ENCODE results near the gene SCGB2B2.
"Not testable (repeated sequence)": the region's sequence is repeated elsewhere in the genome, so short reads cannot be mapped to it uniquely, and the experiment has no call there.

Gene SCGB2B2

DNA sequence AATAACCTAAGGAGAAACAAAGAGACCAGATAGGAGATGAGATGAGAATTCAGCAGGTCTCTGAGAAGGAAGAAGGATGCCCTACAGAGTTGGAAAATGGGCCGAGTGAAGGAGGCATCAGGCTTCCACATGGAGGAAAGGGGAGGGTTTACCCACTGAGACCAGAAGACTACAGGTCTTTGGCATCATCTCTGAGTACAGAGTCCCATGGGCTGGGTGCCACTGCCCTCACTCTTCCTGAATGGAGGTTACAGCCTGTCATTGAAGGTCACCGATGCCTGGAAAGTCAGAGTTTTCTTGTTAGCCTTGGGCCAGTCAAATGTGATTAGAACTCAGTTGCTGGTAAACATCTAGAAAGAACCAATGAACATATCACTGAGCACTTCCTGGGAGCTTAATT is 10.4 kb upstream of the SCGB2B2 start:
- H3K27ac ChIP-seq (ENCODE audit: low read length): no peak overlapping the region
- peaks cover 9% of the 10 kb centered on the region for H3K9me3 ChIP-seq (ENCODE audit: control insufficient read depth, low read depth, low read length)
- no peaks in the 10 kb centered on the region for H3K27me3 ChIP-seq (ENCODE audit: control insufficient read depth, insufficient read depth, low read length)
- H3K9ac ChIP-seq (ENCODE audit: low read length): no peak overlapping the region
- no peaks in the 10 kb centered on the region for H3K4me1 ChIP-seq (ENCODE audit: control insufficient read depth, low read depth, low read length)
- H3K4me3 ChIP-seq (ENCODE audit: low read length): no peak overlapping the region
- peaks cover 19% of the 10 kb centered on the region for H3K36me3 ChIP-seq (ENCODE audit: control insufficient read depth, low read depth, low read length)

DNA sequence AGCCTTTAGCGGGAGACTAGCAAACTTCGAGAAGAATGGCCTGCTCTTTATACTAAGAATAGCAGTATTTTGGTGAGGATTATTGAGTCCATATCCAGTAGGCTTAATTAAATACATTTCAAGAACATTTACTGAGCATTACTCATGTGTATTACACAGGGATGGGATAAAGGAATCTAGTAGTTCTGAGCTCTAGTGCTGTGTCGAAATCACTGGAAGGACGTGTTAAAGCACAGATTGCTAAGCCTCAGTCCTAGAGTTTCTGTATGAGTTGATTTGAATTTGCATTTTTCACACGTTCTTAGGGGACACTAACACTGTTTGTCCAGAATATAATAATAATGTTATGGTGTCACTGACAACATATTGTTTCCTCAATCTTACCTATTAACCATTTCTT is 9.5 kb upstream of the SCGB2B2 start:
- peaks cover 9% of the 10 kb centered on the region for H3K9me3 ChIP-seq (ENCODE audit: control insufficient read depth, low read depth, low read length)
- no peak overlapping the region for H3K27ac ChIP-seq (ENCODE audit: low read length)
- no peak overlapping the region for H3K4me3 ChIP-seq (ENCODE audit: low read length)
- H3K36me3 ChIP-seq (ENCODE audit: control insufficient read depth, low read depth, low read length): peaks cover 26% of the 10 kb centered on the region
- no peaks in the 10 kb centered on the region for H3K4me1 ChIP-seq (ENCODE audit: control insufficient read depth, low read depth, low read length)
- no peaks in the 10 kb centered on the region for H3K27me3 ChIP-seq (ENCODE audit: control insufficient read depth, insufficient read depth, low read length)
- H3K9ac ChIP-seq (ENCODE audit: low read length): no peak overlapping the region

DNA sequence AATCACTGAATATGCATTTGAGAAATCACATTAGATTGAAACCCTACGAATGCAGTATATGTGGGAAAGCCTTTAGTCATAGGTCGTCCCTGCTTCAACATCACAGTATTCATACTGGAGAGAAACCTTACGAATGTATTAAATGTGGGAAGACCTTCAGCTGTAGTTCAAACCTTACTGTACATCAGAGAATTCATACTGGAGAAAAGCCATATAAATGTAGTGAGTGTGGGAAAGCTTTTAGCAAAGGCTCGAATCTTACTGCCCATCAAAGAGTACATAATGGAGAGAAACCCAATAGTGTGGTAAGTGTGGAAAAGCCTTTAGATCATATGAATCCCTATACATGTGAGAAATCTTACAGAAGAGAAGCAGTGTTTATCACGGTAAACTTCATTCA is 8.3 kb upstream of the SCGB2B2 start:
- H3K9me3 ChIP-seq (ENCODE audit: control insufficient read depth, low read depth, low read length); H3K9ac ChIP-seq (ENCODE audit: low read length); H3K27me3 ChIP-seq (ENCODE audit: control insufficient read depth, insufficient read depth, low read length); H3K4me1 ChIP-seq (ENCODE audit: control insufficient read depth, low read depth, low read length); H3K4me3 ChIP-seq (ENCODE audit: low read length); H3K27ac ChIP-seq (ENCODE audit: low read length): not testable (repeated sequence)
- peaks cover 28% of the 10 kb centered on the region for H3K36me3 ChIP-seq (ENCODE audit: control insufficient read depth, low read depth, low read length)

DNA sequence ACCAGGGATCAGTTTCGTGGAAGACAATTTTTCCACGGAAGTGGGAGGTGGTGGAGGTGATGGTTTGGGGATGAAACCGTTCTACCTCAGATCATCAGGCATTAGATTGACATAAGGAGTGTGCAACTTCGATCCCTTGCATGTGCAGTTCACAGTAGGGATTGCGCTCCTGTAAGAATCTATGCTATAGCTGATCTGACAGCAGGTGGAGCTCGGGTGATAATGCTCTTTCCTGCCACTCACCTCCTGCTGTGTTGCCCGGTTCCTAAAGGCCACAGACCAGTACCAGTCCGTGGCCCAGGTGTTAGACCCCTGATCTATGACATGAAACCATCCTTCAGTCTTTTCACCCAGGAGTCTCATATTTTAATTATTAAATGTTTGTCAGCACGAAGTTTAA is 4.5 kb upstream of the SCGB2B2 start:
- no peaks in the 10 kb centered on the region for H3K27me3 ChIP-seq (ENCODE audit: control insufficient read depth, insufficient read depth, low read length)

DNA sequence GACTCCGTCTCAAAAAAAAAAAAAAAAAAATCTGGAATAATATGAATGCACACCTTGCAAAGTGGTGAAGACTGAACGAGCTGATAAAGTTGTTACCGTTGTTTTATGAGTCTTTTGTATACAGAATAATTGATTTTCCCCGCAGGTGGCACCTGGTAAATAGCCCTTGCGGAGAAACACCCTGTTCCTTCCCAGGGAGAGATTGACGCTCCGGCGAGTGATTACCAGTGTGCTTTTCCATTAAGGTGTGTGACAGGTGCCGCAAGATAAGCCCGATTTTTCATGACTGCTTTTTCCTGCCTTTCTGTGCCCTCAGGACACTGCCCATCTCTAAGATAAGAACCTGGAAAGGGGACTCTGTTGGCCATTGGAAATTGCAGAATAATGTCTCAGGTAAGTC is 1.5 kb upstream of the SCGB2B2 start:
- no peak overlapping the region for H3K27ac ChIP-seq (ENCODE audit: low read length)
- H3K27me3 ChIP-seq (ENCODE audit: control insufficient read depth, insufficient read depth, low read length): peaks cover 15% of the 10 kb centered on the region
- H3K4me3 ChIP-seq (ENCODE audit: low read length): peak overlapping the region; percentile 88
- H3K4me1 ChIP-seq (ENCODE audit: control insufficient read depth, low read depth, low read length): peaks cover 4% of the 10 kb centered on the region
- peak overlapping the region; percentile 91 for H3K9ac ChIP-seq (ENCODE audit: low read length)
- H3K9me3 ChIP-seq (ENCODE audit: control insufficient read depth, low read depth, low read length): peaks cover 5% of the 10 kb centered on the region
- H3K36me3 ChIP-seq (ENCODE audit: control insufficient read depth, low read depth, low read length): peaks cover 25% of the 10 kb centered on the region

More for the DNA sequence above, 4.5 kb upstream of the SCGB2B2 start:
- Histone ChIP-seq H3K36me3 (ENCODE audit: control insufficient read depth, low read depth, low read length) (peaks cover 37% of the 10 kb centered on the region), H3K27ac (ENCODE audit: low read length) (no peak overlapping the region), H3K9me3 (ENCODE audit: control insufficient read depth, low read depth, low read length) (peaks cover 8% of the 10 kb centered on the region), H3K4me1 (ENCODE audit: control insufficient read depth, low read depth, low read length) (no peaks in the 10 kb centered on the region), H3K9ac (ENCODE audit: low read length) (no peak overlapping the region), H3K4me3 (ENCODE audit: low read length) (no peak overlapping the region)

GRCh38 chr19:34678085-34678412 is 1.1 kb upstream of the SCGB2B2 start:
- H3K4me3 ChIP-seq (ENCODE audit: low read length): peak overlapping the region; percentile 88
- H3K9ac ChIP-seq (ENCODE audit: low read length): peak overlapping the region; percentile 91
- peak overlapping the region; percentile 62 for H3K27ac ChIP-seq (ENCODE audit: low read length)

GRCh38 chr19:34677386-34678084 is 576 bp upstream of the SCGB2B2 start, which contains the start of gene ZNF302:
ZNF302 (plus strand) TSS chr19:34677678; CDS start chr19:34678805, 1,127 bp downstream.
- Histone ChIP-seq H3K36me3 (ENCODE audit: control insufficient read depth, low read depth, low read length) (peaks cover 18% of the 10 kb centered on the region), H3K4me3 (ENCODE audit: low read length) (peak within 1 kb of the TSS; percentile 88), H3K27me3 (ENCODE audit: control insufficient read depth, insufficient read depth, low read length) (peaks cover 17% of the 10 kb centered on the region), H3K4me1 (ENCODE audit: control insufficient read depth, low read depth, low read length) (peaks cover 4% of the 10 kb centered on the region), H3K9ac (ENCODE audit: low read length) (peak within 1 kb of the TSS; percentile 91), H3K9me3 (ENCODE audit: control insufficient read depth, low read depth, low read length) (no peaks in the 10 kb centered on the region), H3K27ac (ENCODE audit: low read length) (peak within 1 kb of the TSS; percentile 94)

More at GRCh38 chr19:34678085-34678412, 1.1 kb upstream of the SCGB2B2 start:
- peaks cover 17% of the 10 kb centered on the region for H3K27me3 ChIP-seq (ENCODE audit: control insufficient read depth, insufficient read depth, low read length)
- H3K36me3 ChIP-seq (ENCODE audit: control insufficient read depth, low read depth, low read length): peaks cover 21% of the 10 kb centered on the region
- peaks cover 4% of the 10 kb centered on the region for H3K4me1 ChIP-seq (ENCODE audit: control insufficient read depth, low read depth, low read length)
- peaks cover 2% of the 10 kb centered on the region for H3K9me3 ChIP-seq (ENCODE audit: control insufficient read depth, low read depth, low read length)

- Histone ChIP-seq H3K4me3 (ENCODE audit: low read length) (no peak overlapping the region), H3K9ac (ENCODE audit: low read length) (no peak overlapping the region), H3K4me1 (ENCODE audit: control insufficient read depth, low read depth, low read length) (peaks cover 4% of the 10 kb centered on the region), H3K36me3 (ENCODE audit: control insufficient read depth, low read depth, low read length) (peaks cover 9% of the 10 kb centered on the region), H3K27me3 (ENCODE audit: control insufficient read depth, insufficient read depth, low read length) (peaks cover 17% of the 10 kb centered on the region), H3K27ac (ENCODE audit: low read length) (no peak overlapping the region), H3K9me3 (ENCODE audit: control insufficient read depth, low read depth, low read length) (no peaks in the 10 kb centered on the region)
Observed at GRCh38 chr19:34675919-34676318, 1.0 kb downstream of the SCGB2B2 start.

GRCh38 chr19:34675250-34675649 is 1.7 kb downstream of the SCGB2B2 start:
- Histone ChIP-seq H3K27ac (ENCODE audit: low read length) (no peak overlapping the region), H3K9ac (ENCODE audit: low read length) (no peak overlapping the region), H3K4me3 (ENCODE audit: low read length) (no peak overlapping the region), H3K4me1 (ENCODE audit: control insufficient read depth, low read depth, low read length) (peaks cover 4% of the 10 kb centered on the region), H3K9me3 (ENCODE audit: control insufficient read depth, low read depth, low read length) (no peaks in the 10 kb centered on the region), H3K27me3 (ENCODE audit: control insufficient read depth, insufficient read depth, low read length) (peaks cover 17% of the 10 kb centered on the region), H3K36me3 (ENCODE audit: control insufficient read depth, low read depth, low read length) (peaks cover 9% of the 10 kb centered on the region)

GRCh38 chr19:34673590-34673989 is 3.4 kb downstream of the SCGB2B2 start:
- no peaks in the 10 kb centered on the region for H3K36me3 ChIP-seq (ENCODE audit: control insufficient read depth, low read depth, low read length)
- peaks cover 17% of the 10 kb centered on the region for H3K27me3 ChIP-seq (ENCODE audit: control insufficient read depth, insufficient read depth, low read length)
- H3K27ac ChIP-seq (ENCODE audit: low read length): no peak overlapping the region
- H3K9ac ChIP-seq (ENCODE audit: low read length): no peak overlapping the region
- peaks cover 4% of the 10 kb centered on the region for H3K4me1 ChIP-seq (ENCODE audit: control insufficient read depth, low read depth, low read length)
- no peaks in the 10 kb centered on the region for H3K9me3 ChIP-seq (ENCODE audit: control insufficient read depth, low read depth, low read length)
- no peak overlapping the region for H3K4me3 ChIP-seq (ENCODE audit: low read length)

DNA sequence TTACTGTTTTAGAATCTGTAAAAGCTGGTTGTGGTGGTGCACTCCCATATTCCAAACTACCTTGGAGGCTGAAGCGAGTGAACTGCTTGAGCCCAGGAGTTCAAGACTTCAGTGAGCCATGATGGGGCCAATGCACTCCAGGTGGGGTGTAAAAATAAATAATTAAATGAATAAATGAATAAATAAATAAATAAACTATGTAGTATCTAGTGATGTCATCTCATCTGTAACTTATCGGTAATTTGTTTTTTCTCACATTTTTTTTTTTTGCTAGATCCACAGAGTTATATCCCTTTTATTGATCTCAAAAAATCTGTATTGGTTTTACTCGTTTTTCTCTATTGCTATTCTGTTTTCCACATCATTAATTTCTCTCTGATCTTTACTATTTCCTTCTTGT is 5.0 kb downstream of the SCGB2B2 start:
- H3K4me1 ChIP-seq (ENCODE audit: control insufficient read depth, low read depth, low read length): peaks cover 11% of the 10 kb centered on the region
- H3K9ac ChIP-seq (ENCODE audit: low read length): no peak overlapping the region
- H3K27ac ChIP-seq (ENCODE audit: low read length): no peak overlapping the region
- H3K36me3 ChIP-seq (ENCODE audit: control insufficient read depth, low read depth, low read length): no peaks in the 10 kb centered on the region
- H3K9me3 ChIP-seq (ENCODE audit: control insufficient read depth, low read depth, low read length): no peaks in the 10 kb centered on the region
- peaks cover 17% of the 10 kb centered on the region for H3K27me3 ChIP-seq (ENCODE audit: control insufficient read depth, insufficient read depth, low read length)
- no peak overlapping the region for H3K4me3 ChIP-seq (ENCODE audit: low read length)

GRCh38 chr19:34669305-34669704 is 7.7 kb downstream of the SCGB2B2 start:
- H3K9me3 ChIP-seq (ENCODE audit: control insufficient read depth, low read depth, low read length): no peaks in the 10 kb centered on the region

More at GRCh38 chr19:34669305-34669704, 7.7 kb downstream of the SCGB2B2 start:
- no peak overlapping the region for H3K27ac ChIP-seq (ENCODE audit: low read length)
- no peaks in the 10 kb centered on the region for H3K36me3 ChIP-seq (ENCODE audit: control insufficient read depth, low read depth, low read length)
- no peak overlapping the region for H3K4me3 ChIP-seq (ENCODE audit: low read length)
- H3K27me3 ChIP-seq (ENCODE audit: control insufficient read depth, insufficient read depth, low read length): peaks cover 11% of the 10 kb centered on the region
- H3K4me1 ChIP-seq (ENCODE audit: control insufficient read depth, low read depth, low read length): peaks cover 8% of the 10 kb centered on the region
- H3K9ac ChIP-seq (ENCODE audit: low read length): no peak overlapping the region

Measured in iPS-18a (cell line).